Measurements from ENCODE around the gene HS6ST3. TPM values are rescaled to one million over a fixed set of nuclear protein-coding genes. Genes with fewer than 3 reads are reported as not detected.

HS6ST3 gene
- total and polyA plus RNA-seq, 2 of the 13 experiments (the other 11 are each of a cell fraction or from before 2014, with no cell fraction given), result not detected

- H3K36me3 ChIP-seq (replicated peaks in 1 of 2; ENCODE audit: control insufficient read depth in 1 of 2, insufficient read depth in 2 of 2, low read length in 2 of 2), result no peaks in the 10 kb centered on the region
- no peaks in the 10 kb centered on the region for H3K9me3 ChIP-seq (ENCODE audit: low read length)
- intact Hi-C loops (cut with micrococcal nuclease; ENCODE audit: unreplicated experiment) (no loop called here), in situ Hi-C loops (cut with HindIII; ENCODE audit: extremely low pct_ligation_motif_present, low pct_unique_long_range_greater_than_20kb) (no loop called here)
- FAIRE-seq, result no peak
- no peaks in the 10 kb centered on the region for H3K4me1 ChIP-seq (ENCODE audit: insufficient read depth, low read length)
- ATAC-seq, result no peak
- no peak overlapping the region for H3K4me2 ChIP-seq (ENCODE audit: low read depth, low read length)
- no peaks in the 10 kb centered on the region for H3K27me3 ChIP-seq (ENCODE audit: control insufficient read depth in 1 of 2, insufficient read depth in 2 of 2, low read length in 2 of 2)
- no peaks in the 10 kb centered on the region for H4K20me1 ChIP-seq (ENCODE audit: insufficient read depth, low read length)
- H2AFZ ChIP-seq (ENCODE audit: low read length), result no peak overlapping the region
- WGBS (ENCODE audit: low lambda C conversion rate), result under 1% methylated on average over 5 of the region's 5 CpGs
- no peaks in the 10 kb centered on the region for H3K79me2 ChIP-seq (ENCODE audit: insufficient read depth, low read length)
- no peak for DNase-seq (ENCODE audit: low spot score)
- no peak overlapping the region for H3K27ac ChIP-seq (ENCODE audit: extremely low read length, insufficient read depth, low read length)
- H3K9ac ChIP-seq (ENCODE audit: insufficient read depth, low read depth, low read length), result no peak overlapping the region
- H3K4me3 ChIP-seq (replicated peaks in 1 of 3; ENCODE audit: insufficient read depth in 1 of 3, low read depth in 2 of 3, low read length in 3 of 3), result no peak overlapping the region
- BruUV-seq (replicated peaks), result no TSS peak
- no peak for TF ChIP-seq SKI (IDR thresholded peaks at IDR 0.05; ENCODE audit: partially characterized antibody)
- TF ChIP-seq GABPB1 (CRISPR knock-in tag; IDR thresholded peaks at IDR 0.05), result no peak
- ChIA-PET POLR2A (no interaction called here), CTCF (ENCODE audit: low intra/inter-chr PET ratio, low total read pairs) (no interaction called here)
Measured at GRCh38 chr13:96680898-96681297, 591.0 kb downstream of the HS6ST3 start.

GRCh38 chr13:96681766-96682165 lies 591.9 kb downstream of the HS6ST3 start:
- no peak overlapping the region for H3K4me3 ChIP-seq (replicated peaks in 1 of 3; ENCODE audit: insufficient read depth in 1 of 3, low read depth in 2 of 3, low read length in 3 of 3)
- ChIA-PET POLR2A (no interaction called here), CTCF (ENCODE audit: low intra/inter-chr PET ratio, low total read pairs) (no interaction called here)
- TF ChIP-seq ZNF350 (CRISPR knock-in tag; IDR thresholded peaks at IDR 0.05; ENCODE audit: borderline replicate concordance, low read depth) (no peak), ZNF644 (CRISPR knock-in tag; IDR thresholded peaks at IDR 0.05; ENCODE audit: low read depth) (no peak), DNMT3B (CRISPR knock-in tag; conservative IDR thresholded peaks at IDR 0.05) (no peak)
- no peaks in the 10 kb centered on the region for H4K20me1 ChIP-seq (ENCODE audit: insufficient read depth, low read length)
- H3K9me3 ChIP-seq (ENCODE audit: low read length), result no peaks in the 10 kb centered on the region
- no peak overlapping the region for H2AFZ ChIP-seq (ENCODE audit: low read length)
- no peak overlapping the region for H3K4me2 ChIP-seq (ENCODE audit: low read depth, low read length)
- no peaks in the 10 kb centered on the region for H3K36me3 ChIP-seq (replicated peaks in 1 of 2; ENCODE audit: control insufficient read depth in 1 of 2, insufficient read depth in 2 of 2, low read length in 2 of 2)
- BruUV-seq (replicated peaks), result no TSS peak
- no peak overlapping the region for H3K27ac ChIP-seq (ENCODE audit: extremely low read length, insufficient read depth, low read length)
- no peaks in the 10 kb centered on the region for H3K79me2 ChIP-seq (ENCODE audit: insufficient read depth, low read length)
- ATAC-seq (no peak), DNase-seq (ENCODE audit: low spot score) (no peak), FAIRE-seq (no peak)
- no peaks in the 10 kb centered on the region for H3K4me1 ChIP-seq (ENCODE audit: insufficient read depth, low read length)
- in situ Hi-C loops (cut with HindIII; ENCODE audit: extremely low pct_ligation_motif_present, low pct_unique_long_range_greater_than_20kb), result no loop called here
- no peak overlapping the region for H3K9ac ChIP-seq (ENCODE audit: insufficient read depth, low read depth, low read length)
- no peaks in the 10 kb centered on the region for H3K27me3 ChIP-seq (ENCODE audit: control insufficient read depth in 1 of 2, insufficient read depth in 2 of 2, low read length in 2 of 2)
- intact Hi-C loops (cut with micrococcal nuclease; ENCODE audit: unreplicated experiment), result no loop called here
